HEK293 (cell line): ENCODE measurements around the gene TMEM132A.
A peak's percentile ranks its signal among the peaks of the same experiment; 100 is the strongest.

Experiments used
- CTCF ChIA-PET: fragments of 350-600 bp; formaldehyde crosslinking; extraction: SDS; loops from one replicate; lab custom pipeline; 2021; ENCODE audit warnings: antibody characterized with exemption; lab: Yijun Ruan, JAX
- POLR2A ChIA-PET: fragments of 300-600 bp; formaldehyde crosslinking; extraction: SDS; loops from one replicate; lab custom pipeline; 2020; ENCODE audit warnings: antibody characterized with exemption, inconsistent platforms; lab: Yijun Ruan, JAX
- H3K27ac ChIP-seq: fragments of 200-500 bp; sonication (Bioruptor generic); 2 replicates; pipeline ENCODE4 v1.5.1; 2014; ENCODE audit warnings: low read depth, low read length, control low read depth, inconsistent platforms; ENCODE audit errors: extremely low read depth
- H3K36me3 ChIP-seq, 2 experiments: fragments of 200-500 bp in 1 of 2; sonication (Bioruptor generic) in 1 of 2; 1 replicate in 1 of 2; 2 replicates in 1 of 2; pipeline ENCODE4 v1.5.1; 2014 to 2017; ENCODE audit warnings: inconsistent platforms in 2 of 2, low read length in 2 of 2; ENCODE audit not compliant: control insufficient read depth in 2 of 2, insufficient read depth in 1 of 2
- H3K4me1 ChIP-seq: fragments of 200-500 bp; sonication (Bioruptor generic); 2 replicates; pipeline ENCODE4 v1.5.1; 2014; ENCODE audit warnings: mild to moderate bottlenecking, low read length, inconsistent platforms; ENCODE audit not compliant: control insufficient read depth, insufficient read depth
- H3K4me3 ChIP-seq: 2 replicates; pipeline ENCODE4 v1.5.1; 2011; ENCODE audit warnings: low read depth, mild to moderate bottlenecking, control low read depth, low read length, moderate library complexity
- H3K9me3 ChIP-seq: fragments of 200-500 bp; sonication (Bioruptor generic); 2 replicates; pipeline ENCODE4 v1.5.1; 2014; ENCODE audit warnings: low read depth, low read length, inconsistent platforms; ENCODE audit not compliant: control insufficient read depth, insufficient read depth
- ATF2 ChIP-seq: fragments of 450-650 bp; formaldehyde crosslinking; IDR thresholded peaks from 2 replicates; pipeline ENCODE4 v1.5.1; 2016; ENCODE audit warnings: missing biosample characterization, missing genetic modification characterization, low read depth
- BCL11A ChIP-seq: fragments of 450-650 bp; formaldehyde crosslinking; IDR thresholded peaks from 2 replicates; pipeline ENCODE4 v1.5.1; 2016; ENCODE audit warnings: low read depth, missing biosample characterization, missing genetic modification characterization
- HOXC10 ChIP-seq: sonication (generic); formaldehyde crosslinking; IDR thresholded peaks from 2 replicates; pipeline ENCODE4 v1.8.1; 2023; ENCODE audit warnings: mild to moderate bottlenecking, missing genetic modification reagents
- OVOL3 ChIP-seq: fragments of 450-650 bp; formaldehyde crosslinking; IDR thresholded peaks from 2 replicates; pipeline ENCODE4 v1.5.1; 2016; ENCODE audit warnings: missing biosample characterization, missing genetic modification characterization
- REST ChIP-seq: fragments of 450-650 bp; formaldehyde crosslinking; IDR thresholded peaks from 2 replicates; pipeline ENCODE4 v1.5.1; 2016; ENCODE audit warnings: missing biosample characterization, missing genetic modification characterization
- TRIM28 ChIP-seq: IDR thresholded peaks from 2 replicates; pipeline ENCODE4 v1.6.1; 2011; ENCODE audit warnings: low read length, control low read depth, borderline replicate concordance
- WT1 ChIP-seq: fragments of 450-650 bp; formaldehyde crosslinking; IDR thresholded peaks from 2 replicates; pipeline ENCODE4 v1.5.1; 2016; ENCODE audit warnings: missing biosample characterization, missing genetic modification characterization
- ZBTB49 ChIP-seq: fragments of 450-650 bp; formaldehyde crosslinking; IDR thresholded peaks from 2 replicates; pipeline ENCODE4 v1.5.1; 2016; ENCODE audit warnings: missing biosample characterization, missing genetic modification characterization, low read depth
- ZNF132 ChIP-seq: fragments of 450-650 bp; formaldehyde crosslinking; IDR thresholded peaks from 2 replicates; pipeline ENCODE4 v1.5.1; 2017; ENCODE audit warnings: missing biosample characterization, missing genetic modification characterization, borderline replicate concordance
- ZNF175 ChIP-seq: fragments of 450-650 bp; formaldehyde crosslinking; IDR thresholded peaks from 2 replicates; pipeline ENCODE4 v1.5.1; 2016; ENCODE audit warnings: missing biosample characterization, missing genetic modification characterization
- ZNF184 ChIP-seq: fragments of 450-650 bp; IDR thresholded peaks from 2 replicates; pipeline ENCODE4 v1.5.1; 2018; ENCODE audit warnings: missing biosample characterization, mild to moderate bottlenecking, missing genetic modification characterization
- ZNF19 ChIP-seq: fragments of 450-650 bp; formaldehyde crosslinking; IDR thresholded peaks from 2 replicates; pipeline ENCODE4; 2016; ENCODE audit warnings: missing biosample characterization, missing genetic modification characterization, low read depth
- ZNF248 ChIP-seq: fragments of 450-650 bp; formaldehyde crosslinking; IDR thresholded peaks from 2 replicates; pipeline ENCODE4 v1.5.1; 2017; ENCODE audit warnings: missing biosample characterization, missing genetic modification characterization
- ZNF37A ChIP-seq: fragments of 450-650 bp; IDR thresholded peaks from 2 replicates; pipeline ENCODE4 v1.5.1; 2018; ENCODE audit warnings: missing biosample characterization, missing genetic modification characterization
- ZNF398 ChIP-seq: fragments of 450-650 bp; formaldehyde crosslinking; IDR thresholded peaks from 2 replicates; pipeline ENCODE4 v1.5.1; 2017; ENCODE audit warnings: missing biosample characterization, missing genetic modification characterization
- ZNF521 ChIP-seq: fragments of 450-650 bp; formaldehyde crosslinking; IDR thresholded peaks from 2 replicates; pipeline ENCODE4 v1.5.1; 2017; ENCODE audit warnings: missing biosample characterization, mild to moderate bottlenecking, missing genetic modification characterization
- ZNF555 ChIP-seq: fragments of 450-650 bp; formaldehyde crosslinking; conservative IDR thresholded peaks from 2 replicates; pipeline ENCODE4 v1.5.1; 2017; ENCODE audit warnings: missing biosample characterization, mild to moderate bottlenecking, missing genetic modification characterization, inconsistent platforms
- ZNF571 ChIP-seq: fragments of 450-650 bp; formaldehyde crosslinking; IDR thresholded peaks from 2 replicates; pipeline ENCODE4 v1.5.0; 2017; ENCODE audit warnings: missing biosample characterization, missing genetic modification characterization
- ZNF664 ChIP-seq: fragments of 450-650 bp; formaldehyde crosslinking; IDR thresholded peaks from 2 replicates; pipeline ENCODE4 v1.5.1; 2016; ENCODE audit warnings: missing biosample characterization, missing genetic modification characterization
- ZNF701 ChIP-seq: fragments of 450-650 bp; formaldehyde crosslinking; IDR thresholded peaks from 2 replicates; pipeline ENCODE4 v1.5.1; 2016; ENCODE audit warnings: missing biosample characterization, missing genetic modification characterization
- ZNF776 ChIP-seq: fragments of 450-650 bp; formaldehyde crosslinking; IDR thresholded peaks from 2 replicates; pipeline ENCODE4 v1.5.0; 2017; ENCODE audit warnings: missing biosample characterization, missing genetic modification characterization, borderline replicate concordance
- ZNF785 ChIP-seq: fragments of 450-650 bp; formaldehyde crosslinking; IDR thresholded peaks from 2 replicates; pipeline ENCODE4 v1.5.1; 2016; ENCODE audit warnings: missing biosample characterization, missing genetic modification characterization
- ZNF843 ChIP-seq: fragments of 450-650 bp; formaldehyde crosslinking; IDR thresholded peaks from 2 replicates; pipeline ENCODE4 v1.5.1; 2016; ENCODE audit warnings: missing biosample characterization, missing genetic modification characterization
- ZSCAN23 ChIP-seq: fragments of 450-650 bp; formaldehyde crosslinking; IDR thresholded peaks from 2 replicates; pipeline ENCODE4 v1.5.1; 2016; ENCODE audit warnings: missing biosample characterization, missing genetic modification characterization

Gene TMEM132A

GRCh38 chr11:60950933-60951605, 26.8 kb downstream of the TMEM132A start (continued):
- TF ChIP-seq TRIM28 = no peak
- no peak for TF ChIP-seq ZNF776 (tag by site-specific recombination)
- TF ChIP-seq ZNF19 (tag by site-specific recombination) = no peak
- TF ChIP-seq ZSCAN23 (tag by site-specific recombination) = no peak

GRCh38 chr11:60951606-60951903, 27.3 kb downstream of the TMEM132A start:
- no peak overlapping the region for H3K27ac ChIP-seq
- no peaks in the 10 kb centered on the region for H3K9me3 ChIP-seq
- POLR2A ChIA-PET = no interaction called here
- H3K4me1 ChIP-seq = no peaks in the 10 kb centered on the region
- CTCF ChIA-PET = no interaction called here
- no peak overlapping the region for H3K4me3 ChIP-seq
- no peaks in the 10 kb centered on the region for H3K36me3 ChIP-seq
- TF ChIP-seq ZNF175 (tag by site-specific recombination) (no peak), ATF2 (tag by site-specific recombination) (no peak), ZNF398 (tag by site-specific recombination) (0 out of 2 replicates have a peak, but pooled peaks have one; percentile 38), ZNF785 (tag by site-specific recombination) (no peak), WT1 (tag by site-specific recombination) (peak; percentile 37; the same call in 1 of the 2 replicates)

- Histone ChIP-seq H3K4me3 (no peak within 1 kb of the TSS), H3K4me1 (no peaks in the 10 kb centered on the region), H3K9me3 (no peaks in the 10 kb centered on the region), H3K27ac (no peak within 1 kb of the TSS), H3K36me3 (no peaks in the 10 kb centered on the region)
- POLR2A ChIA-PET = no interaction called here
- CTCF ChIA-PET = no interaction called here
- TF ChIP-seq OVOL3 = no peak
- TF ChIP-seq ZNF521 (tag by site-specific recombination) = no peak
- TF ChIP-seq ZNF132 (tag by site-specific recombination) = no peak
- TF ChIP-seq REST (tag by site-specific recombination) = no peak
- TF ChIP-seq ZNF555 = no peak
- no peak for TF ChIP-seq ZNF184 (tag by site-specific recombination)
- no peak for TF ChIP-seq ZBTB49
- TF ChIP-seq ZNF571 (tag by site-specific recombination) = no peak
- no peak for TF ChIP-seq ZNF843 (tag by site-specific recombination)
- TF ChIP-seq BCL11A (tag by site-specific recombination) = no peak
- no peak for TF ChIP-seq ZNF664 (tag by site-specific recombination)
- TF ChIP-seq ZNF248 (tag by site-specific recombination) = no peak
- no peak for TF ChIP-seq ZNF37A (tag by site-specific recombination)
- TF ChIP-seq HOXC10 (CRISPR knock-in tag) = no peak
- TF ChIP-seq ZNF701 (tag by site-specific recombination) = no peak
Measured at GRCh38 chr11:60951904-60952741, 27.9 kb downstream of the TMEM132A start, which contains the start of gene SLC15A3. Gene SLC15A3, minus strand, starts transcription at chr11:60952176. Its CDS starts 625 bp downstream, at chr11:60951551.
